A673 (cell line): ENCODE data around the gene MOCS1. TPM values are rescaled to one million over a fixed set of nuclear protein-coding genes. Genes with fewer than 3 reads are reported as not detected.

Experiments used
- Bru-seq: library from RNA; stranded (reverse); fragments of 400-500 nt; gene quantifications from one replicate; lab custom pipeline; 2021; lab: Mats Ljungman, UMichigan
- BruChase-seq, 2 experiments: library from RNA; stranded (reverse); fragments of 400-500 nt; gene quantifications; one replicate each; lab custom pipeline; 2021; lab: Mats Ljungman, UMichigan
- BruUV-seq: library from RNA; stranded (reverse); fragments of 400-500 nt; replicated peaks from 2 replicates; lab custom pipeline; 2021; lab: Mats Ljungman, UMichigan
- CTCF ChIA-PET: fragments of 300-600 bp; sonication (Branson Sonifier 250); formaldehyde crosslinking; loops from one replicate; lab custom pipeline; 2022; ENCODE audit warnings: antibody characterized with exemption; lab: Charles Lee
- POLR2A ChIA-PET: fragments of 300-600 bp; sonication (Branson Sonifier 250); formaldehyde crosslinking; loops from one replicate; lab custom pipeline; 2022; ENCODE audit warnings: antibody characterized with exemption; ENCODE audit not compliant: low non-redundant PET; lab: Charles Lee
- DNase-seq: peaks from one replicate; pipeline ENCODE4 v3.0.0-alpha.2; 2015; ENCODE audit warnings: low spot score
- H3K27ac ChIP-seq: fragments of 200-600 bp; sonication (generic); 2 replicates; pipeline ENCODE4 v1.5.1; 2016; ENCODE audit warnings: mixed run types, low read depth, mild to moderate bottlenecking, mixed read lengths, antibody characterized with exemption, low read length; ENCODE audit not compliant: poor library complexity, severe bottlenecking
- H3K27me3 ChIP-seq: fragments of 200-600 bp; sonication (generic); replicated peaks from 2 replicates; pipeline ENCODE4 v1.6.1; 2017; ENCODE audit warnings: mixed run types, low read depth, mild to moderate bottlenecking, mixed read lengths, antibody characterized with exemption, low read length; ENCODE audit not compliant: insufficient read depth, poor library complexity
- H3K36me3 ChIP-seq: fragments of 200-600 bp; sonication (generic); 2 replicates; pipeline ENCODE4 v1.6.1; 2016; ENCODE audit warnings: mixed run types, mild to moderate bottlenecking, mixed read lengths, antibody characterized with exemption, low read length; ENCODE audit not compliant: insufficient read depth, poor library complexity, severe bottlenecking
- H3K4me1 ChIP-seq: fragments of 200-600 bp; sonication (generic); 2 replicates; pipeline ENCODE4 v1.6.1; 2017; ENCODE audit warnings: mixed run types, mild to moderate bottlenecking, mixed read lengths, antibody characterized with exemption, low read length; ENCODE audit not compliant: insufficient read depth, poor library complexity, severe bottlenecking
- H3K4me3 ChIP-seq: fragments of 200-600 bp; sonication (generic); 2 replicates; pipeline ENCODE4 v1.5.1; 2016; ENCODE audit warnings: low read depth, mixed run types, mild to moderate bottlenecking, mixed read lengths, low read length; ENCODE audit not compliant: poor library complexity, severe bottlenecking
- H3K9me3 ChIP-seq: fragments of 200-600 bp; sonication (generic); 2 replicates; pipeline ENCODE4 v1.6.1; 2016; ENCODE audit warnings: mixed run types, low read depth, mild to moderate bottlenecking, mixed read lengths, antibody characterized with exemption, low read length; ENCODE audit not compliant: poor library complexity, severe bottlenecking
- CTCF ChIP-seq: fragments of 300-800, 200-600 bp; sonication (generic); conservative IDR thresholded peaks from 2 replicates; pipeline ENCODE4 v1.5.1; 2017; ENCODE audit warnings: low read depth, mild to moderate bottlenecking, antibody characterized with exemption, low read length, moderate library complexity, mixed read lengths
- EZH2 ChIP-seq: fragments of 200-600 bp; sonication (generic); IDR thresholded peaks from 2 replicates; pipeline ENCODE4 v1.6.1; 2017; ENCODE audit warnings: borderline replicate concordance, low read depth, mild to moderate bottlenecking, mixed read lengths, antibody characterized with exemption, low read length; ENCODE audit not compliant: poor library complexity, severe bottlenecking
- intact Hi-C: fragments of 100-400 bp; cut with micrococcal nuclease; formaldehyde crosslinking; loops from one replicate; pipeline ENCODE4 v1.10.0; 2022; ENCODE audit not compliant: unreplicated experiment
- long read RNA-seq: library from polyadenylated mRNA; stranded (forward); transcript quantifications from one replicate; pipeline ENCODE4 v2.0.0, GENCODE V29; 2022
- total RNA-seq: library from RNA; stranded (reverse); gene quantifications from 2 replicates; pipeline ENCODE4 v1.2.3, GENCODE V29; 2021

Gene MOCS1
- total RNA-seq = 2.5 and 4.0 TPM in 2 replicates
- percentile 31 among the genes with signal in this experiment for Bru-seq, nascent RNA
- BruChase-seq, experiment 1, labeled RNA remaining after a 2-hour chase = percentile 28 among the genes with signal in this experiment
- percentile 25 among the genes with signal in this experiment for BruChase-seq, experiment 2, labeled RNA remaining after a 6-hour chase
- long read RNA-seq, partial matches to known transcripts = 2 of 7 reads
- long read RNA-seq, other reads (novel, unspliced or antisense) = 3 of 7 reads

- Histone ChIP-seq H3K9me3 (no peaks in the 10 kb centered on the region), H3K36me3 (no peaks in the 10 kb centered on the region), H3K27me3 (peaks cover 4% of the 10 kb centered on the region), H3K4me3 (peak within 1 kb of the TSS; percentile 71), H3K27ac (no peak within 1 kb of the TSS), H3K4me1 (peaks cover 14% of the 10 kb centered on the region)
- TF ChIP-seq CTCF (no peak), EZH2 (no peak)
- ChIA-PET CTCF (no interaction called here), POLR2A (interaction anchor here (0.6 kb wide), 1 partner anchor 14 kb away, joined by 3 read pairs; no protein-coding TSS in a partner anchor)
- BruUV-seq = no TSS peak
- DNase-seq = peak; percentile 40
- intact Hi-C loops = no loop called here
Observed at GRCh38 chr6:39934131-39934757, at the start of gene MOCS1. Gene MOCS1 (minus strand): TSS chr6:39934462. CDS start chr6:39934417, 45 bp downstream.

- Histone ChIP-seq H3K9me3 (no peaks in the 10 kb centered on the region), H3K4me1 (no peaks in the 10 kb centered on the region), H3K27me3 (no peaks in the 10 kb centered on the region), H3K4me3 (no peak overlapping the region), H3K27ac (no peak overlapping the region), H3K36me3 (no peaks in the 10 kb centered on the region)
- TF ChIP-seq EZH2 = no peak
- TF ChIP-seq CTCF = no peak
- intact Hi-C loops = loop anchor here (5.0 to 10.0 kb wide), 4 partner anchors 323 to 1053 kb away; partner anchors contain the start of gene UNC5CL
- no peak for DNase-seq
- ChIA-PET POLR2A (no interaction called here), CTCF (no interaction called here)
- no TSS peak for BruUV-seq
Observed at GRCh38 chr6:39984051-39984450, 49.8 kb upstream of the MOCS1 start.

- Histone ChIP-seq H3K4me3 (no peak overlapping the region), H3K27me3 (no peaks in the 10 kb centered on the region), H3K4me1 (no peaks in the 10 kb centered on the region), H3K27ac (no peak overlapping the region), H3K36me3 (no peaks in the 10 kb centered on the region), H3K9me3 (no peaks in the 10 kb centered on the region)
- ChIA-PET POLR2A (no interaction called here), CTCF (no interaction called here)
- no peak for DNase-seq
- TF ChIP-seq EZH2 (no peak), CTCF (no peak)
- intact Hi-C loops = loop anchor here (5.0 to 10.0 kb wide), 4 partner anchors 324 to 1054 kb away; partner anchors contain the start of gene UNC5CL
- no TSS peak for BruUV-seq
Observed at GRCh38 chr6:39983193-39983592, 48.9 kb upstream of the MOCS1 start.
